ENCODE data around the gene NEDD4L.
"Not testable (repeated sequence)": the region's sequence is repeated elsewhere in the genome, so short reads cannot be mapped to it uniquely, and the experiment has no call there.

The NEDD4L gene

GRCh38 chr18:58272779-58273435 lies 228.9 kb downstream of the NEDD4L start:
- no peak for DNase-seq

DNA sequence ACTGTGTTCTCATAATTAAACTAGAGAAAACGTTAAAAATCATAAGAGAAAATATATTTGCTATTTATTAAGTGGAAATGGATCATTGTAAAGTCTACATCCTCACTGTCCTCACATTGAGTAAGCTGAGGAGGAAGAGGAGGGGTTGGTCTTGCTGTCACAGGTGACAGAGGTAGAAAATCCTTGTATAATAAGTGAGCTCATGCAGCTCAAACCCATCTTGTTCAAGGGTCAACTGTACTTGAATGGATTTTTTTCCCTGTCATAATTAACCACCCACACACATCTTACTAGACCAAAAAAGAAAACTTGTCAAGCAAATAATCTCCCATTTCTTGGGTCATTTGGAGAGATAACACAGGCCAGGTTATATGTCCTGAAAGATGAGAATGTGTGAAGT lies 231.2 kb downstream of the NEDD4L start:
- no peak for DNase-seq

- no peak for DNase-seq
These were observed 233.0 kb downstream of the NEDD4L start for GRCh38 chr18:58276789-58277739.

DNA sequence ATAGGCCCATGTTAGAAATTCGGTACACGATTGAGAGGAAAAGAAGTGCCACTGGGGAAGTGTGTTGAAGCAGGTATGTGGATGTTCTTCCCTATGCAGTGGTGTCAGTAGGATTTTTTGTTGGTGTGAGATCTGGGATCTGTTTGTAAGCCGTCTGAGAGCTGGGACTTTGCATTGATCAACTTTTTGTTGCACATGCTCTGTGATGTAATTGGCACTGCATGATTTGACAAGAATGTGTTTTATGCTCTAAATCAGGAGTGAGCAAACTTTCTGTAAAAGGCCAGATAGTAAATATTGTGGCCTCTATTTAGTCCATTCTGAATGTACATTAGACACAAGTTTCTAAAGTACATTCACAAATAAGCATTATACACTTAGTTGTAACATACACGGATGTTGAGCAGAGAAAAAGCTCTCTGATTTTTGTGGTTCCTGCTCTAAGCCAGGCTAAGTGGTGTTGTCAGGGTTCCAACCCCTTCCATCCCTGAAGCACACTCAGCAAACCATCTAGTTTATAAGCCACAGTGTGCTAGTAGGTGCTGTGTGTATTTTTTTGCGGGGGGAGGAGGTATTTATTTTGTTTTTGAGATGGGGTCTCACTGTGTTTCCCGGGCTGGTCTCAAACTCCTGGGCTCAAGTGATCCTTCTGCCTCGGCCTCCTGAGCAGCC lies 235.6 kb downstream of the NEDD4L start:
- no peak for DNase-seq

DNA sequence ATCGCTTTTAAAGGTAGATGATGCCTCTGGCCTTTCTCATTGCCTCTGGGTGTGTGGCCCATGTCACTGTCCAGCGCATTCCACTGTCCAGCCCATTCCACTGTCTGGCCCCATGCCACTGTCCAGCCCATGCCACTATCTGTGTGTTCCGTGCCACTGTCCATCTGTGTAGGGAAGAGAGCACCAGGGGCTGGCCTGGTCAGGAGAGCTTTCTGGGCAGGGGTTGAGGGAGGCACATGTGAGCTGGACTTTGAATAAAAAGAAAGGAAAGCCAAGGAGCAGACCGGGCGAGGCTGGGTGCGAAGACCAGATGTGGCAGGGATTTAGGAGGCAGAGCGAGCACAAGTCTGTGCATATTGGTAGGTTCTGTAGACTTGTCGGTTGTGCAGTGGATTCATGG lies 236.2 kb downstream of the NEDD4L start:
- no peak for DNase-seq

DNA sequence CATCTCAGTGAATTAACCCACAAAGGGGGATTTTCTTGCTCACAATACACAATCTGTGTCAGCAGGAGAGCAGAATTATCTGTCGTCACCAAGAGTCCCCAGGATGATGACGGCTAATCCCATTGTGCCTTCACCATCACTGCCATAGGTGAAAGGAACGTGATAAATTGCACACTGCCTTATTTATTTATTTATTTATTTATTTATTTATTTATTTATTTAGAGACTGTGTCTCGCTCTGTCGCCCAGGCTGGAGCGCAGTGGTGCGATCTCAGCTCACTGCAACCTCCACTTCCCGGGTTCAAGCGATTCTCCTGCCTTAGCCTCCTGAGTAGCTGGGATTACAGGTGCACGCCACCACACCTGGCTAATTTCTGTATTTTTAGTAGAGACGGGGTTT lies 238.8 kb downstream of the NEDD4L start:
- not testable (repeated sequence) for DNase-seq

GRCh38 chr18:58284699-58285448 lies 240.8 kb downstream of the NEDD4L start:
- no peak for DNase-seq

- no peak for DNase-seq
These were observed 241.6 kb downstream of the NEDD4L start for GRCh38 chr18:58285449-58286130.

- DNase-seq: no peak
These were observed 242.8 kb downstream of the NEDD4L start for GRCh38 chr18:58286632-58287352.

DNA sequence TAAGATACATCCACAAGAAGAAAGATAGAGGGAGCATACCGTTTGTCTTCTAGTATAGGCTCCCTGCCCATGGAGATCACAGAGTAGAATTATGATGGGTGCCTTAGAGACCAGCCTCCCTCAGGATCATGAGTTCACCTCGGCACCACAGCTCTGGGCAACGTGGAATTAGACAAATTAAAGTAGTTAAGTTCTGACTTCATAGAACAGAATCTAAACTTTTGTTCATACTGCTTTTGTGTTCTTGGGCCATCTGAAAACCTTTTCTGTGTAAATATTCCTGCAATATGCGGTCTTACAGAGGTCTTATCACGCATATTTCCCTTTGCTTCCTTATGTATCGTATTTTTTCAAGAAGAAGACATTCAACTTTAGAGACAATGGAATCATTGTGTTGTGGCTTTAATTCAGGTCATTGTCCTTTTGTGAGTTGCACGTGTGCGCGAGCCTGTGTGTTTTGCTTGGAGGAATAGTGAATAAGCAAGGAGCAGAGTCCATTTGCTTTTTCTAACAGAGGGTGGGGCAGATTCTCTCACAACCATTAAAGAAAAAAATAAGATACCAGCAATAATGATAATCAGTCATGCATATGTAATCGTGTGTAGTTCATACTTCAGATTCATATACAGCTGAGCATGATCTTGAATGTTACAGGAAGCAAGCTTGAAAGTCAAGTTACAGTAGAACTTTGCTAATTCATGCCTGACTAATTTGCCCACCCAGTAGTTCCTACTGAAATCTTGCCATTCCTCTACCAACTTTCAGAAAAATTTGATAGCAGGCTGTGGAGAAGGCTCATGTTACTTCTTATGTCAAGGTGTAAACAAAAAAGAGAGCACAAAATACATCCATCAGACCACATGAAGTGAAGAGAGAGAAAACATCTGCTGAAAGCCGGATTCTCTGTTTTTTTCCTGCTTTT lies 243.6 kb downstream of the NEDD4L start:
- no peak for DNase-seq

DNA sequence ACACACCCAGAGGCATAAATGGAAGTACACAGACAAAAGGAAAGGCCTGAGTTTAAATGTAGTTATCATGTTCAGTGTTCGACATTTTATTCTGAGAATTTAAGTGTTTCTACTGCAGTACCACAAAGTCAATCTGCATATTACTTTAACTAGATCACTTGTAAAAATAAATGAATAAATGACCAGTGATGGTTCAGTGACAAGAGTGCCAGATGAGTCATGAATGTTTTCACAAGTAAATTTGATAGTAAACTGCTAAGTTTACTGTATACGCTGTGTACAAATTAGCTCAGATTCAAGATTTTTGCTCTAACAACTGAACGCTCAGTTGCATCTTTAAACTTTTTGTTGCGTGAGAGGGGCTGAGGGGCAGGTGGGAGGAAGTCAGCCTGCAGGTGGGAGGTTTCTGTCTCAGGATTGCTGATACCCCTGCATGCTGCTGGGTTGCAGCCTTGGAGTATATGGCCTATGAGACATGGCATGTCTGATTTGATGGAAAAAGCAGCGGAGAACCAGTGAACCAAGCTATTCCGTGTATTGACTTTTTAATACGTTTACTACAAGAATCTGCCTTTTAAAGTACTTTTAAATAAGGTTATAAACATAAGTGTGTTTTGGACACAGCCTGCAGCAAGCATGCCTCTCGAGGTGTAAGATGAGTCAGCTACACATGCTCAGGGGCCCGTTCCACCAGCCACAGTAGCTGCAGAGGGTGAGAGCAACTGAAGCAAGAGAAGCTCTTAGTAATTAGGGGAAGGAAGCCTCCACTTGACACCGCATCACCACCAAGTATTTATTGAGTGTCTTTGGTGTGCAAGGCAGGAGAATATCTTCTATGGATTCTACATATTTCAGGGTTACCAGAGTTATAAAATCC lies 245.1 kb downstream of the NEDD4L start:
- DNase-seq: peak in 1 of 2 donors; percentile 10

DNA sequence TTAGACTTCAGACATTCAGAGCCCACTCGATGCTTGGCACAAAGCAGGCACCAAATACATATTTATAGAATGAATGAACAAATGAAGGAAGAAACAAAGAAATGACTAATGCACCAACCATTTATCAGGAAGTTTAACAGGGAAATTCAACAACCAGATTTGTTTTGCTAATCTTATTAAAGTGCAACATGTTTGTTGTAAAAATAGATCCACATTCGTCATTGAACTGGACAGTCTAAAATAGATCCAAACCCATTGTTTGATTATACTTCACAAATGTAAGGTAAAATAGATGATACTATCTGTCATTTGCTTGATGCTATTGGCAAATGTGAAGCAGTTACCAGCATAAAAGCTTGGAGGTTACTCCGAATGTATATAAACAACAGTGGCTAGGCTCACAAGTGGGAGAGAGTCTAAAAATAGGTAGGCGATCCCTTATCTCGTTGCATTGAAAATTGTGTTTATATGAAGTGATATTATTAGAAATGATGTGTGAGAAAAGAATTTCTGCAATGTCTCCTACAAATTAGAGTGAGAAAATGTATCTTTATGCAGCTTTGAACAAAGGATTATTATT lies 246.2 kb downstream of the NEDD4L start:
- no peak for DNase-seq

DNA sequence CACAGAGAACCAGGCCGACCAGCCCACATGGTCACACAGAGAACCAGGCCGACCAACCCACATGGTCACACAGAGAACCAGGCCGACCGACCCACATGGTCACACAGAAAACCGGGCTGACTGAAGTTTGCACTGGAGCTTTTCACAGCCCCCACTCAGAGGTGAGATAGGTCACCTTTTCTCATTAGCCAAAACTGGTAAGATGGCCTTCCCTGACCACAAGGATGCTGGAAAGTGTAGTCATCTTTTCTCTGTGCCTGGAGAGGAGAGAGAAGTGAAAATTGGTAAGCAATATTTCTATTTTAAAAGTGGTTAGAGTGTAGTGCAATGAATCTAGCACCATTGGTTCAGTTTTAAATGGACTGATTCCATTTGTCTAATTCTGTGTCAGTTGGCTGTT lies 247.1 kb downstream of the NEDD4L start:
- no peak for DNase-seq

DNA sequence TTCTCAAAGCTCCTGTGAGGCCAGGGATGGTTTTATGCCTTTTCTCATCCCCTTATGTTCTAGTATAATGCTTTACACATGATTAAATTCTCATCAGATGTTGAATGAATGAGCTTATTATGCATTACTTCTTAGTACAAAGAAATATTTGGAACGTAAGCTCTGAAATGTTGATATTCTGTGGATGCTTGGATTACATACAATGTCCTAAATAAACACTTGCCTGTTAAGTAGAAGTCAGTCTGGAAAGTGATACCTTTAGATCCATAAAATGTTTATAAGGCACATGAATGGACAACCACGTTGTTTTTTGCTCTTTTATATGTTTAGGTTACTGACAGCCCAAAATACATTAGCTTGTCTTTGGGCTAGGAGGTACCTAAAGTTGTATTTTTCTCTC lies 248.6 kb downstream of the NEDD4L start:
- no peak for DNase-seq

- no peak for DNase-seq
These were observed 253.2 kb downstream of the NEDD4L start for GRCh38 chr18:58297198-58297597.

- DNase-seq: no peak
These were observed 254.5 kb downstream of the NEDD4L start for GRCh38 chr18:58298251-58299134.

GRCh38 chr18:58299135-58299473 lies 255.1 kb downstream of the NEDD4L start:
- DNase-seq: no peak

- DNase-seq: no peak
These were observed 255.9 kb downstream of the NEDD4L start for GRCh38 chr18:58299936-58300335.
